Loucy (cell line): ENCODE data around the gene AFF3.

Experiments
- H2AFZ ChIP-seq: fragments of 200-600 bp; sonication (generic); 2 replicates; pipeline ENCODE4 v1.6.0; 2016; ENCODE audit warnings: antibody characterized with exemption, mild to moderate bottlenecking, low read length, moderate library complexity
- H3F3A ChIP-seq: fragments of 200-600 bp; 2 replicates; pipeline ENCODE4 v1.6.0; 2016; ENCODE audit warnings: antibody characterized with exemption, low read depth, mild to moderate bottlenecking
- H3K27me3 ChIP-seq: fragments of 200-600 bp; sonication (generic); 2 replicates; pipeline ENCODE4 v1.6.1; 2014; ENCODE audit warnings: low read length, mild to moderate bottlenecking; ENCODE audit not compliant: insufficient read depth, poor library complexity, severe bottlenecking
- H3K36me3 ChIP-seq: fragments of 200-600 bp; sonication (generic); 2 replicates; pipeline ENCODE4 v1.6.1; 2016; ENCODE audit warnings: low read length; ENCODE audit not compliant: insufficient read depth
- H3K4me1 ChIP-seq: fragments of 200-600 bp; sonication (generic); 2 replicates; pipeline ENCODE4 v1.5.1; 2014; ENCODE audit warnings: low read length, mild to moderate bottlenecking; ENCODE audit not compliant: insufficient read depth, poor library complexity, severe bottlenecking
- H3K4me2 ChIP-seq: fragments of 200-600 bp; sonication (generic); 2 replicates; pipeline ENCODE4 v1.6.0; 2014; ENCODE audit warnings: antibody characterized with exemption, low read length, low read depth, mild to moderate bottlenecking; ENCODE audit not compliant: poor library complexity, severe bottlenecking
- H3K4me3 ChIP-seq: fragments of 200-600 bp; sonication (generic); 2 replicates; pipeline ENCODE4 v1.5.1; 2014; ENCODE audit warnings: low read length, mild to moderate bottlenecking, mixed read lengths; ENCODE audit not compliant: poor library complexity, severe bottlenecking
- H3K79me2 ChIP-seq: fragments of 200-600 bp; sonication (generic); 2 replicates; pipeline ENCODE4 v1.6.1; 2014; ENCODE audit warnings: low read length; ENCODE audit not compliant: insufficient read depth
- H3K9ac ChIP-seq: fragments of 200-600 bp; sonication (generic); 2 replicates; pipeline ENCODE4 v1.6.0; 2014; ENCODE audit warnings: mild to moderate bottlenecking, low read depth, low read length, moderate library complexity; ENCODE audit not compliant: poor library complexity, severe bottlenecking
- H3K9me2 ChIP-seq: fragments of 200-600 bp; sonication (generic); replicated peaks from 2 replicates; pipeline ENCODE4 v1.6.1; 2016; ENCODE audit warnings: low read depth, low read length, mixed read lengths
- H3K9me3 ChIP-seq: fragments of 200-600 bp; sonication (generic); 2 replicates; pipeline ENCODE4 v1.6.1; 2014; ENCODE audit warnings: mild to moderate bottlenecking, antibody characterized with exemption, low read length, low read depth; ENCODE audit not compliant: insufficient read depth
- H4K20me1 ChIP-seq: fragments of 200-600 bp; sonication (generic); 2 replicates; pipeline ENCODE4 v1.6.0; 2014; ENCODE audit warnings: antibody characterized with exemption, low read length, mild to moderate bottlenecking; ENCODE audit not compliant: insufficient read depth, poor library complexity, severe bottlenecking
- EZH2phosphoT487 ChIP-seq: fragments of 200-600 bp; IDR thresholded peaks from 2 replicates; pipeline ENCODE4 v1.6.1; 2018; ENCODE audit warnings: antibody characterized with exemption, mild to moderate bottlenecking, moderate library complexity, borderline replicate concordance
- TF ChIP-seq, protein P1 (sequence below): fragments of 200-600 bp; sonication (generic); conservative IDR thresholded peaks from 2 replicates; pipeline ENCODE4 v1.5.1; 2014; ENCODE audit warnings: mild to moderate bottlenecking, antibody characterized with exemption, low read length

Gene AFF3

GRCh38 chr2:99974682-99975375, 167.6 kb downstream of the AFF3 start:
- Histone ChIP-seq H3K36me3 (no peaks in the 10 kb centered on the region), H3F3A (no peaks in the 10 kb centered on the region), H3K4me3 (no peak overlapping the region), H3K9ac (no peak overlapping the region), H3K27me3 (no peaks in the 10 kb centered on the region), H3K9me2 (no peaks in the 10 kb centered on the region), H2AFZ (no peak overlapping the region), H3K4me2 (no peak overlapping the region), H3K79me2 (no peaks in the 10 kb centered on the region), H3K4me1 (peaks cover 3% of the 10 kb centered on the region), H3K9me3 (no peaks in the 10 kb centered on the region), H4K20me1 (no peaks in the 10 kb centered on the region)
- TF ChIP-seq, protein P1, sequence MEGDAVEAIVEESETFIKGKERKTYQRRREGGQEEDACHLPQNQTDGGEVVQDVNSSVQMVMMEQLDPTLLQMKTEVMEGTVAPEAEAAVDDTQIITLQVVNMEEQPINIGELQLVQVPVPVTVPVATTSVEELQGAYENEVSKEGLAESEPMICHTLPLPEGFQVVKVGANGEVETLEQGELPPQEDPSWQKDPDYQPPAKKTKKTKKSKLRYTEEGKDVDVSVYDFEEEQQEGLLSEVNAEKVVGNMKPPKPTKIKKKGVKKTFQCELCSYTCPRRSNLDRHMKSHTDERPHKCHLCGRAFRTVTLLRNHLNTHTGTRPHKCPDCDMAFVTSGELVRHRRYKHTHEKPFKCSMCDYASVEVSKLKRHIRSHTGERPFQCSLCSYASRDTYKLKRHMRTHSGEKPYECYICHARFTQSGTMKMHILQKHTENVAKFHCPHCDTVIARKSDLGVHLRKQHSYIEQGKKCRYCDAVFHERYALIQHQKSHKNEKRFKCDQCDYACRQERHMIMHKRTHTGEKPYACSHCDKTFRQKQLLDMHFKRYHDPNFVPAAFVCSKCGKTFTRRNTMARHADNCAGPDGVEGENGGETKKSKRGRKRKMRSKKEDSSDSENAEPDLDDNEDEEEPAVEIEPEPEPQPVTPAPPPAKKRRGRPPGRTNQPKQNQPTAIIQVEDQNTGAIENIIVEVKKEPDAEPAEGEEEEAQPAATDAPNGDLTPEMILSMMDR: no peak
- no peak for TF ChIP-seq EZH2phosphoT487

GRCh38 chr2:99974275-99974674, 168.1 kb downstream of the AFF3 start:
- Histone ChIP-seq H3F3A (no peaks in the 10 kb centered on the region), H3K79me2 (no peaks in the 10 kb centered on the region), H3K4me1 (peaks cover 3% of the 10 kb centered on the region), H3K36me3 (no peaks in the 10 kb centered on the region), H3K4me3 (no peak overlapping the region), H3K27me3 (no peaks in the 10 kb centered on the region), H3K9me3 (no peaks in the 10 kb centered on the region), H3K9me2 (no peaks in the 10 kb centered on the region), H3K4me2 (no peak overlapping the region), H2AFZ (no peak overlapping the region), H4K20me1 (no peaks in the 10 kb centered on the region), H3K9ac (no peak overlapping the region)
- TF ChIP-seq EZH2phosphoT487: no peak
- TF ChIP-seq, protein P1: no peak

GRCh38 chr2:99971326-99971900, 171.0 kb downstream of the AFF3 start:
- no peak for TF ChIP-seq EZH2phosphoT487
- TF ChIP-seq, protein P1: no peak
- no peak overlapping the region for H3K4me3 ChIP-seq
- H3K79me2 ChIP-seq: no peaks in the 10 kb centered on the region
- H3K9ac ChIP-seq: no peak overlapping the region
- H2AFZ ChIP-seq: no peak overlapping the region
- no peak overlapping the region for H3K4me2 ChIP-seq
- H3F3A ChIP-seq: no peaks in the 10 kb centered on the region
- no peaks in the 10 kb centered on the region for H3K9me2 ChIP-seq
- no peaks in the 10 kb centered on the region for H3K9me3 ChIP-seq
- H3K36me3 ChIP-seq: no peaks in the 10 kb centered on the region
- no peaks in the 10 kb centered on the region for H3K27me3 ChIP-seq
- H3K4me1 ChIP-seq: peaks cover 3% of the 10 kb centered on the region
- no peaks in the 10 kb centered on the region for H4K20me1 ChIP-seq
